IMR-90 (cell line): Measurements from ENCODE around the gene CYP3A4. TPM values are rescaled to one million over a fixed set of nuclear protein-coding genes. Genes with fewer than 3 reads are reported as not detected.

Experiments
- ATAC-seq: fragments of 200-7000 bp; cut with Tn5 transposase; 2 replicates; pipeline ENCODE4 v1.9.1; 2020; ENCODE audit warnings: low read depth, mild to moderate bottlenecking, moderate library complexity
- BruUV-seq: library from RNA; stranded (reverse); fragments of 400-500 nt; replicated peaks from 2 replicates; lab custom pipeline; 2021; lab: Mats Ljungman, UMichigan
- CTCF ChIA-PET: fragments of 300-600 bp; formaldehyde crosslinking; extraction: SDS; loops from one replicate; lab custom pipeline; 2021; ENCODE audit warnings: antibody characterized with exemption; lab: Yijun Ruan, JAX
- POLR2A ChIA-PET: fragments of 300-600 bp; sonication (Branson Sonifier 250); formaldehyde crosslinking; loops from one replicate; lab custom pipeline; 2022; ENCODE audit warnings: antibody characterized with exemption; ENCODE audit not compliant: unreplicated experiment; lab: Charles Lee
- DNase-seq: peaks from one replicate; pipeline ENCODE4 v3.0.0; 2013
- H2AFZ ChIP-seq: replicated peaks from 2 replicates; pipeline ENCODE3; 2013; ENCODE audit warnings: low read length, mild to moderate bottlenecking; ENCODE audit not compliant: poor library complexity
- H2AK5ac ChIP-seq: 2 replicates; pipeline ENCODE4 v1.6.1; 2013; ENCODE audit warnings: low read depth, low read length, inconsistent platforms
- H2AK9ac ChIP-seq: replicated peaks from 2 replicates; pipeline ENCODE3; 2013; ENCODE audit warnings: mild to moderate bottlenecking, low read depth, low read length, moderate library complexity; ENCODE audit not compliant: poor library complexity
- H2BK120ac ChIP-seq: 2 replicates; pipeline ENCODE4 v1.6.1; 2013; ENCODE audit warnings: low read depth, low read length, inconsistent platforms
- H2BK15ac ChIP-seq: 3 replicates; pipeline ENCODE4 v1.6.1; 2013; ENCODE audit warnings: low read depth, low read length, inconsistent platforms
- H2BK20ac ChIP-seq: 2 replicates; pipeline ENCODE4 v1.6.1; 2013; ENCODE audit warnings: low read depth, mild to moderate bottlenecking, inconsistent platforms, low read length, moderate library complexity
- H2BK5ac ChIP-seq: 2 replicates; pipeline ENCODE4 v1.6.1; 2013; ENCODE audit warnings: mild to moderate bottlenecking, low read depth, low read length, inconsistent platforms; ENCODE audit not compliant: poor library complexity, severe bottlenecking
- H3K14ac ChIP-seq: replicated peaks from 2 replicates; pipeline ENCODE4 v1.6.1; 2013; ENCODE audit warnings: low read depth, low read length, inconsistent platforms
- H3K18ac ChIP-seq: 2 replicates; pipeline ENCODE4 v1.6.1; 2013; ENCODE audit warnings: low read depth, low read length, control low read depth
- H3K23ac ChIP-seq: 2 replicates; pipeline ENCODE4 v1.6.1; 2013; ENCODE audit warnings: low read depth, low read length, inconsistent platforms
- H3K27ac ChIP-seq: 2 replicates; pipeline ENCODE4 v1.5.1; 2013; ENCODE audit warnings: mild to moderate bottlenecking, control low read depth, low read length; ENCODE audit not compliant: insufficient read depth
- H3K27me3 ChIP-seq: 2 replicates; pipeline ENCODE4 v1.6.1; 2013; ENCODE audit warnings: low read length; ENCODE audit not compliant: control insufficient read depth, insufficient read depth
- H3K36me3 ChIP-seq: 2 replicates; pipeline ENCODE4 v1.6.1; 2013; ENCODE audit warnings: low read length, mixed read lengths; ENCODE audit not compliant: control insufficient read depth, insufficient read depth
- H3K4ac ChIP-seq: 2 replicates; pipeline ENCODE4 v1.6.1; 2013; ENCODE audit warnings: low read depth, low read length, inconsistent platforms
- H3K4me1 ChIP-seq: 2 replicates; pipeline ENCODE4 v1.6.1; 2013; ENCODE audit warnings: low read length, mixed read lengths; ENCODE audit not compliant: control insufficient read depth, insufficient read depth
- H3K4me2 ChIP-seq: 2 replicates; pipeline ENCODE4 v1.6.1; 2013; ENCODE audit warnings: low read depth, mild to moderate bottlenecking, control low read depth, low read length, moderate library complexity
- H3K4me3 ChIP-seq: 2 replicates; pipeline ENCODE4 v1.5.1; 2013; ENCODE audit warnings: low read depth, mild to moderate bottlenecking, control low read depth, low read length, moderate library complexity; ENCODE audit not compliant: insufficient read depth
- H3K56ac ChIP-seq: 2 replicates; pipeline ENCODE4 v1.6.1; 2013; ENCODE audit warnings: low read length, inconsistent platforms; ENCODE audit not compliant: insufficient read depth; ENCODE audit errors: extremely low read depth
- H3K79me1 ChIP-seq, 2 experiments: 2 replicates each; pipeline ENCODE4 v1.6.1; 2013; ENCODE audit warnings: low read length in 2 of 2, inconsistent platforms in 1 of 2, low read depth in 1 of 2
- H3K9ac ChIP-seq: 2 replicates; pipeline ENCODE4 v1.6.1; 2013; ENCODE audit warnings: low read depth, low read length, control low read depth
- H3K9me1 ChIP-seq: 2 replicates; pipeline ENCODE4 v1.6.1; 2013; ENCODE audit warnings: low read length, inconsistent platforms; ENCODE audit not compliant: insufficient read depth
- H3K9me3 ChIP-seq: 2 replicates; pipeline ENCODE4 v1.6.1; 2013; ENCODE audit warnings: low read length; ENCODE audit not compliant: control insufficient read depth, insufficient read depth
- H4K20me1 ChIP-seq: 2 replicates; pipeline ENCODE4 v1.6.1; 2013; ENCODE audit warnings: low read length, inconsistent platforms; ENCODE audit not compliant: insufficient read depth
- H4K5ac ChIP-seq: 2 replicates; pipeline ENCODE4 v1.6.1; 2013; ENCODE audit warnings: mild to moderate bottlenecking, low read depth, low read length, control low read depth
- H4K8ac ChIP-seq, 2 experiments: 2 replicates each; pipeline ENCODE4 v1.6.1; 2013; ENCODE audit warnings: low read depth in 2 of 2, low read length in 2 of 2, control low read depth in 1 of 2, inconsistent platforms in 1 of 2
- H4K91ac ChIP-seq: 2 replicates; pipeline ENCODE4 v1.6.1; 2013; ENCODE audit warnings: low read depth, low read length, inconsistent platforms; ENCODE audit not compliant: insufficient read depth
- NFE2L2 ChIP-seq: fragments of 150-350 bp; IDR thresholded peaks from 2 replicates; pipeline ENCODE4 v1.6.1; 2016; ENCODE audit warnings: low read depth, mild to moderate bottlenecking, low read length
- RCOR1 ChIP-seq: IDR thresholded peaks from 2 replicates; pipeline ENCODE4 v1.6.1; 2012; ENCODE audit warnings: mild to moderate bottlenecking, low read length, improper control_type of control experiment; ENCODE audit not compliant: insufficient replicate concordance
- SMC3 ChIP-seq: fragments of 150-350 bp; IDR thresholded peaks from 2 replicates; pipeline ENCODE4 v1.6.1; 2016; ENCODE audit warnings: low read depth, mild to moderate bottlenecking, antibody characterized with exemption, low read length, moderate library complexity
- WGBS, 2 experiments: methylation state at CpG; one replicate each; pipeline versions ENCODE4 v1.1.5 to v1.1.7; 2013; ENCODE audit warnings: missing lambda C conversion rate in 2 of 2; ENCODE audit not compliant: insufficient read length in 1 of 2; ENCODE audit errors: extremely low coverage in 2 of 2; 5-methylcytosine and 5-hydroxymethylcytosine counted together
- dilution Hi-C: fragments of 300-500 bp; cut with HindIII; formaldehyde crosslinking; loops from one replicate; pipeline ENCODE4 v1.14.3; 2018; ENCODE audit warnings: low sequenced_read_pairs; ENCODE audit not compliant: unreplicated experiment
- in situ Hi-C: fragments of 300-500 bp; cut with MboI; formaldehyde crosslinking; loops from 3 replicates; pipeline ENCODE4 v1.14.3; 2019; ENCODE audit warnings: low sequenced_read_pairs, inconsistent platforms, mixed read lengths
- intact Hi-C: fragments of 100-400 bp; cut with micrococcal nuclease; formaldehyde crosslinking; loops from 2 replicates; pipeline ENCODE4 v1.10.0; 2022
- polyA plus RNA-seq, 3 experiments: library from polyadenylated mRNA; depleted of rRNA; stranded (reverse); fragments of >200 nt; gene quantifications; 2 replicates each; pipeline ENCODE4 v1.2.3, GENCODE V29; 2012; ENCODE audit warnings: low replicate concordance in 1 of 3
- total RNA-seq: library from RNA; depleted of rRNA; stranded (reverse); fragments of >200 nt; gene quantifications from 2 replicates; pipeline ENCODE4 v1.2.3, GENCODE V29; 2012
- TF ChIP-seq, protein P1 (sequence below): fragments of 150-350 bp; IDR thresholded peaks from 2 replicates; pipeline ENCODE4 v1.6.1; 2016; ENCODE audit warnings: low read depth, mild to moderate bottlenecking, low read length, moderate library complexity, borderline replicate concordance

Gene CYP3A4
- total and polyA plus RNA-seq, 2 of the 4 experiments (the other 2 are of a cell fraction): not detected

DNA sequence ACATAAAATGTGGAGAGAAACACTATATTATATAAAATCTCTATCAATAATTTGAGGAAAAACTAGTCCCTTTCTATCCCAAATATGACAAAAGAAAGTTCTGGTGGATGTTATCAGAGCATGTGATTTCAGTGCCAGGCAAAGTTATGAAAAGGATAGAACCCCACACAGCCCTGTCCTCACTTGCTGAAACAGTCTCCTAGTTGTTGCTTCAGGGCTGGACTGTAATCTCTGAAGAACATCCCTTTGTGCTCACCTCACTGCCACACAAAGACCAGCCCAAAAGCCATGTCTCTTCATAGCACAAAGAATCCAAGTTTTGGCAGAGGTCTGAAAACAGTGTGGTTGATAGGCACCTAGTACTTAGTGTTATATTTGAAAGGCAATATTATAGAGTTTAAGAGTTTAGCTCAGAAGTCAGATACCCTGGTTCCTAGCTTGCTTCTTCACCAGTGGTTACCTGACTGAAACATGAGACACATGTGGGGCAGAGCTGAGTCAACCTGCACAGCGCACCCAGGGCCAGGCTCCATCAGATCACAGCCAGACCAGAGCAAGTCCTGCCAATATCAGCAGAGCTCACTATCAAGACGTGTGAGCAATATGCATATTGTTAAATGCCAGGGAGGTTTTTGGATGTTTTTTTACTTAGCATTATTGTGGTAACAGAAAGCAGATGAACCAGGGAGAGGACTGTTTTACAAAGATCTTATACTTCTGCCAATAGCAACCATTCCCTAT lies 74.0 kb downstream of the CYP3A4 start:
- in situ Hi-C loops (no loop called here), intact Hi-C loops (no loop called here), dilution Hi-C loops (no loop called here)
- TF ChIP-seq NFE2L2 (no peak), SMC3 (no peak), RCOR1 (no peak)
- TF ChIP-seq, protein P1, sequence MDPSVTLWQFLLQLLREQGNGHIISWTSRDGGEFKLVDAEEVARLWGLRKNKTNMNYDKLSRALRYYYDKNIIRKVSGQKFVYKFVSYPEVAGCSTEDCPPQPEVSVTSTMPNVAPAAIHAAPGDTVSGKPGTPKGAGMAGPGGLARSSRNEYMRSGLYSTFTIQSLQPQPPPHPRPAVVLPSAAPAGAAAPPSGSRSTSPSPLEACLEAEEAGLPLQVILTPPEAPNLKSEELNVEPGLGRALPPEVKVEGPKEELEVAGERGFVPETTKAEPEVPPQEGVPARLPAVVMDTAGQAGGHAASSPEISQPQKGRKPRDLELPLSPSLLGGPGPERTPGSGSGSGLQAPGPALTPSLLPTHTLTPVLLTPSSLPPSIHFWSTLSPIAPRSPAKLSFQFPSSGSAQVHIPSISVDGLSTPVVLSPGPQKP: no peak
- Histone ChIP-seq H2BK5ac (no peak overlapping the region), H3K36me3 (no peaks in the 10 kb centered on the region), H3K18ac (no peak overlapping the region), H3K4me1 (no peaks in the 10 kb centered on the region), H3K27ac (no peak overlapping the region), H3K14ac (no peak overlapping the region), H3K79me1 (no peaks in the 10 kb centered on the region), H4K20me1 (no peaks in the 10 kb centered on the region), H3K9ac (no peak overlapping the region), H3K4me2 (no peak overlapping the region), H3K4ac (no peak overlapping the region), H2BK15ac (no peak overlapping the region), H4K5ac (no peak overlapping the region), H3K9me1 (no peaks in the 10 kb centered on the region), H2BK20ac (no peak overlapping the region), H4K91ac (no peak overlapping the region), H4K8ac (no peak overlapping the region), H2AK5ac (no peak overlapping the region), H3K9me3 (peaks cover 5% of the 10 kb centered on the region; the same call in 1 of the 2 replicates), H3K4me3 (no peak overlapping the region), H3K23ac (no peak overlapping the region), H2AFZ (no peak overlapping the region), H2BK120ac (no peak overlapping the region), H3K56ac (no peak overlapping the region), H3K27me3 (no peaks in the 10 kb centered on the region), H2AK9ac (no peak overlapping the region)
- no CpG with 5 or more reads among the region's 2 CpGs for WGBS, 2 experiments
- DNase-seq (no peak), ATAC-seq (no peak)
- POLR2A ChIA-PET: no interaction called here
- BruUV-seq: no TSS peak
- CTCF ChIA-PET: no interaction called here
